WERI-Rb-1 (cell line): Measurements from ENCODE around the gene LANCL1.
"Not testable (repeated sequence)": the region's sequence is repeated elsewhere in the genome, so short reads cannot be mapped to it uniquely, and the experiment has no call there.

ENCODE experiments used
- DNase-seq: peaks from one replicate; pipeline ENCODE4 v3.0.0-alpha.2; 2020
- H3K27ac ChIP-seq: fragments of 250-450 bp; sonication (Bioruptor Pico); 2 replicates; pipeline ENCODE4 v1.5.1; 2020; ENCODE audit warnings: mild to moderate bottlenecking, moderate library complexity
- H3K27me3 ChIP-seq: fragments of 250-450 bp; sonication (Bioruptor Pico); 2 replicates; pipeline ENCODE4 v1.5.1; 2021; ENCODE audit warnings: mild to moderate bottlenecking, low read depth, moderate library complexity; ENCODE audit not compliant: insufficient read depth, severe bottlenecking
- H3K36me3 ChIP-seq: fragments of 250-450 bp; sonication (Bioruptor Pico); 2 replicates; pipeline ENCODE4 v1.5.1; 2020; ENCODE audit warnings: mild to moderate bottlenecking, moderate library complexity
- H3K4me3 ChIP-seq: 2 replicates; pipeline ENCODE4 v1.5.1; 2011; ENCODE audit warnings: low read depth, mild to moderate bottlenecking, control low read depth, low read length
- H3K9me3 ChIP-seq: fragments of 250-450 bp; sonication (Bioruptor Pico); 2 replicates; pipeline ENCODE4 v1.5.1; 2021; ENCODE audit warnings: mild to moderate bottlenecking, moderate library complexity; ENCODE audit not compliant: severe bottlenecking
- CTCF ChIP-seq: IDR thresholded peaks from 2 replicates; pipeline ENCODE4 v1.5.1; 2011; ENCODE audit warnings: low read depth, mild to moderate bottlenecking, control low read depth, inconsistent platforms, low read length

LANCL1 gene

GRCh38 chr2:210458395-210458794 is 18.2 kb downstream of the LANCL1 start:
- Histone ChIP-seq H3K9me3 (no peaks in the 10 kb centered on the region), H3K27ac (no peak overlapping the region), H3K4me3 (no peak overlapping the region), H3K27me3 (no peaks in the 10 kb centered on the region), H3K36me3 (peaks cover 21% of the 10 kb centered on the region)
- no peak for DNase-seq
- no peak for TF ChIP-seq CTCF

GRCh38 chr2:210456571-210456970 is 20.0 kb downstream of the LANCL1 start:
- DNase-seq, result no peak
- no peak overlapping the region for H3K27ac ChIP-seq
- TF ChIP-seq CTCF, result no peak
- no peaks in the 10 kb centered on the region for H3K9me3 ChIP-seq
- H3K27me3 ChIP-seq, result no peaks in the 10 kb centered on the region
- H3K4me3 ChIP-seq, result no peak overlapping the region
- H3K36me3 ChIP-seq, result peaks cover 26% of the 10 kb centered on the region

GRCh38 chr2:210454336-210454735 is 22.2 kb downstream of the LANCL1 start:
- peaks cover 26% of the 10 kb centered on the region for H3K36me3 ChIP-seq

GRCh38 chr2:210452194-210452593 is 24.4 kb downstream of the LANCL1 start:
- H3K9me3 ChIP-seq, result no peaks in the 10 kb centered on the region
- DNase-seq, result no peak
- peaks cover 14% of the 10 kb centered on the region for H3K36me3 ChIP-seq
- no peak for TF ChIP-seq CTCF
- H3K27ac ChIP-seq, result no peak overlapping the region
- H3K4me3 ChIP-seq, result no peak overlapping the region
- no peaks in the 10 kb centered on the region for H3K27me3 ChIP-seq

More at GRCh38 chr2:210454336-210454735, 22.2 kb downstream of the LANCL1 start:
- no peak overlapping the region for H3K27ac ChIP-seq
- TF ChIP-seq CTCF, result no peak
- DNase-seq, result no peak
- H3K9me3 ChIP-seq, result no peaks in the 10 kb centered on the region
- H3K4me3 ChIP-seq, result no peak overlapping the region
- no peaks in the 10 kb centered on the region for H3K27me3 ChIP-seq

GRCh38 chr2:210450942-210451341 is 25.6 kb downstream of the LANCL1 start:
- peaks cover 14% of the 10 kb centered on the region for H3K36me3 ChIP-seq
- not testable (repeated sequence) for H3K9me3 ChIP-seq, DNase-seq, H3K4me3 ChIP-seq, H3K27me3 ChIP-seq, H3K27ac ChIP-seq

GRCh38 chr2:210445732-210446131 is 30.8 kb downstream of the LANCL1 start:
- H3K27me3 ChIP-seq, result no peaks in the 10 kb centered on the region
- DNase-seq, result no peak
- H3K27ac ChIP-seq, result no peak overlapping the region
- no peak for TF ChIP-seq CTCF
- H3K36me3 ChIP-seq, result no peaks in the 10 kb centered on the region
- H3K4me3 ChIP-seq, result no peak overlapping the region
- H3K9me3 ChIP-seq, result no peaks in the 10 kb centered on the region
